ENCODE results near the gene POLR2A.

GRCh38 chr17:7440113-7440833, 43.9 kb upstream of the POLR2A start:
- TF ChIP-seq CTCF (IDR thresholded peaks at IDR 0.05) (no peak), POLR2A (IDR thresholded peaks at IDR 0.05) (no peak)

Measured in uterus (tissue), 2 donors.